Measurements from ENCODE around the gene AUTS2. TPM values are rescaled to one million over a fixed set of nuclear protein-coding genes. Genes with fewer than 3 reads are reported as not detected.

AUTS2 gene
- total RNA-seq, 1 experiment from 2014 or later, result 42.1 TPM

- CTCF ChIA-PET, result no interaction called here
Observed at GRCh38 chr7:70632400-70632799, 1034.1 kb downstream of the AUTS2 start.

GRCh38 chr7:70634071-70634470, 1035.8 kb downstream of the AUTS2 start:
- CTCF ChIA-PET, result no interaction called here

More at GRCh38 chr7:70632400-70632799, 1034.1 kb downstream of the AUTS2 start:
- Histone ChIP-seq H3K4me1 (ENCODE audit: insufficient read depth, low read length, poor library complexity, severe bottlenecking) (no peaks in the 10 kb centered on the region), H3K9me3 (ENCODE audit: low read depth, low read length, poor library complexity, severe bottlenecking) (no peaks in the 10 kb centered on the region), H3K27me3 (replicated peaks; ENCODE audit: insufficient read depth, low read depth, low read length, poor library complexity) (no peaks in the 10 kb centered on the region), H3K36me3 (ENCODE audit: insufficient read depth, low read length, poor library complexity, severe bottlenecking) (no peaks in the 10 kb centered on the region), H3K4me3 (ENCODE audit: low read depth, low read length, poor library complexity, severe bottlenecking) (no peak overlapping the region), H3K27ac (ENCODE audit: low read depth, low read length, poor library complexity, severe bottlenecking) (no peak overlapping the region)
- no peak for TF ChIP-seq EZH2 (IDR thresholded peaks at IDR 0.05; ENCODE audit: borderline replicate concordance, low read depth, low read length, poor library complexity, severe bottlenecking)
- TF ChIP-seq, protein P1, sequence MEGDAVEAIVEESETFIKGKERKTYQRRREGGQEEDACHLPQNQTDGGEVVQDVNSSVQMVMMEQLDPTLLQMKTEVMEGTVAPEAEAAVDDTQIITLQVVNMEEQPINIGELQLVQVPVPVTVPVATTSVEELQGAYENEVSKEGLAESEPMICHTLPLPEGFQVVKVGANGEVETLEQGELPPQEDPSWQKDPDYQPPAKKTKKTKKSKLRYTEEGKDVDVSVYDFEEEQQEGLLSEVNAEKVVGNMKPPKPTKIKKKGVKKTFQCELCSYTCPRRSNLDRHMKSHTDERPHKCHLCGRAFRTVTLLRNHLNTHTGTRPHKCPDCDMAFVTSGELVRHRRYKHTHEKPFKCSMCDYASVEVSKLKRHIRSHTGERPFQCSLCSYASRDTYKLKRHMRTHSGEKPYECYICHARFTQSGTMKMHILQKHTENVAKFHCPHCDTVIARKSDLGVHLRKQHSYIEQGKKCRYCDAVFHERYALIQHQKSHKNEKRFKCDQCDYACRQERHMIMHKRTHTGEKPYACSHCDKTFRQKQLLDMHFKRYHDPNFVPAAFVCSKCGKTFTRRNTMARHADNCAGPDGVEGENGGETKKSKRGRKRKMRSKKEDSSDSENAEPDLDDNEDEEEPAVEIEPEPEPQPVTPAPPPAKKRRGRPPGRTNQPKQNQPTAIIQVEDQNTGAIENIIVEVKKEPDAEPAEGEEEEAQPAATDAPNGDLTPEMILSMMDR (conservative IDR thresholded peaks at IDR 0.05; ENCODE audit: low read depth, low read length), result no peak
- DNase-seq (ENCODE audit: low spot score), result no peak
- intact Hi-C loops (cut with micrococcal nuclease; ENCODE audit: unreplicated experiment), result no loop called here
- no TSS peak for BruUV-seq (replicated peaks)
- POLR2A ChIA-PET (ENCODE audit: low non-redundant PET), result no interaction called here

GRCh38 chr7:70634610-70635068, 1036.4 kb downstream of the AUTS2 start:
- Histone ChIP-seq H3K27me3 (replicated peaks; ENCODE audit: insufficient read depth, low read depth, low read length, poor library complexity) (no peaks in the 10 kb centered on the region), H3K4me3 (ENCODE audit: low read depth, low read length, poor library complexity, severe bottlenecking) (no peak overlapping the region), H3K4me1 (ENCODE audit: insufficient read depth, low read length, poor library complexity, severe bottlenecking) (no peaks in the 10 kb centered on the region), H3K27ac (ENCODE audit: low read depth, low read length, poor library complexity, severe bottlenecking) (no peak overlapping the region), H3K9me3 (ENCODE audit: low read depth, low read length, poor library complexity, severe bottlenecking) (no peaks in the 10 kb centered on the region), H3K36me3 (ENCODE audit: insufficient read depth, low read length, poor library complexity, severe bottlenecking) (no peaks in the 10 kb centered on the region)
- DNase-seq (ENCODE audit: low spot score), result peak; percentile 7
- no TSS peak for BruUV-seq (replicated peaks)
- POLR2A ChIA-PET (ENCODE audit: low non-redundant PET), result no interaction called here
- intact Hi-C loops (cut with micrococcal nuclease; ENCODE audit: unreplicated experiment), result no loop called here
- CTCF ChIA-PET, result interaction anchor here (0.5 kb wide), 1 partner anchor 15 kb away, joined by 7 read pairs; no protein-coding TSS in a partner anchor
- TF ChIP-seq, protein P1 (conservative IDR thresholded peaks at IDR 0.05; ENCODE audit: low read depth, low read length), result no peak
- TF ChIP-seq EZH2 (IDR thresholded peaks at IDR 0.05; ENCODE audit: borderline replicate concordance, low read depth, low read length, poor library complexity, severe bottlenecking), result no peak

More at GRCh38 chr7:70634071-70634470, 1035.8 kb downstream of the AUTS2 start:
- BruUV-seq (replicated peaks), result no TSS peak
- no peak for TF ChIP-seq EZH2 (IDR thresholded peaks at IDR 0.05; ENCODE audit: borderline replicate concordance, low read depth, low read length, poor library complexity, severe bottlenecking)
- TF ChIP-seq, protein P1 (conservative IDR thresholded peaks at IDR 0.05; ENCODE audit: low read depth, low read length), result no peak
- Histone ChIP-seq H3K27ac (ENCODE audit: low read depth, low read length, poor library complexity, severe bottlenecking) (no peak overlapping the region), H3K4me1 (ENCODE audit: insufficient read depth, low read length, poor library complexity, severe bottlenecking) (no peaks in the 10 kb centered on the region), H3K9me3 (ENCODE audit: low read depth, low read length, poor library complexity, severe bottlenecking) (no peaks in the 10 kb centered on the region), H3K27me3 (replicated peaks; ENCODE audit: insufficient read depth, low read depth, low read length, poor library complexity) (no peaks in the 10 kb centered on the region), H3K4me3 (ENCODE audit: low read depth, low read length, poor library complexity, severe bottlenecking) (no peak overlapping the region), H3K36me3 (ENCODE audit: insufficient read depth, low read length, poor library complexity, severe bottlenecking) (no peaks in the 10 kb centered on the region)
- POLR2A ChIA-PET (ENCODE audit: low non-redundant PET), result no interaction called here
- no peak for DNase-seq (ENCODE audit: low spot score)
- intact Hi-C loops (cut with micrococcal nuclease; ENCODE audit: unreplicated experiment), result no loop called here

Measured in A673 (cell line).